OCI-LY3 (cell line): Measurements from ENCODE around the gene CCDC141.

Experiments used
- CTCF ChIP-seq: fragments of 200-600, 300-600 bp; sonication (generic); IDR thresholded peaks from 2 replicates; pipeline ENCODE4 v1.5.1; 2014; ENCODE audit warnings: antibody characterized with exemption, low read length, low read depth
- EZH2phosphoT487 ChIP-seq: fragments of 200-600 bp; shearing (Covaris generic); IDR thresholded peaks from 2 replicates; pipeline ENCODE4 v1.6.1; 2018; ENCODE audit warnings: antibody characterized with exemption, mixed run types, low read depth

GRCh38 chr2:178949584-178949983, 100.4 kb downstream of the CCDC141 start:
- TF ChIP-seq CTCF: no peak
- TF ChIP-seq EZH2phosphoT487: no peak
